HPDE6-E6E7 (cell line): ENCODE measurements around the gene HBA2.
"Not testable (repeated sequence)": the region's sequence is repeated elsewhere in the genome, so short reads cannot be mapped to it uniquely, and the experiment has no call there.

Experiments
- DNase-seq: peaks from one replicate; pipeline ENCODE4 v3.0.0; 2011; ENCODE audit warnings: missing footprints; ENCODE audit errors: extremely low spot score

HBA2 gene

GRCh38 chr16:175011-175949, 2.6 kb downstream of the HBA2 start:
- no peak for DNase-seq

GRCh38 chr16:176006-176405, 3.3 kb downstream of the HBA2 start:
- not testable (repeated sequence) for DNase-seq

GRCh38 chr16:176477-177382, 4.1 kb downstream of the HBA2 start, which contains the start of gene HBA1:
TSS of gene HBA1 (plus strand) at chr16:176680. CDS start at chr16:176717, 37 bp downstream.
- not testable (repeated sequence) for DNase-seq

GRCh38 chr16:177394-177822, 4.7 kb downstream of the HBA2 start:
- DNase-seq: no peak

GRCh38 chr16:177981-178667, 5.4 kb downstream of the HBA2 start:
- DNase-seq: no peak

- no peak for DNase-seq
Observed at GRCh38 chr16:178668-179015, 6.0 kb downstream of the HBA2 start.

- no peak for DNase-seq
Observed at GRCh38 chr16:179211-180092, 6.8 kb downstream of the HBA2 start.

- peak; percentile 57 for DNase-seq
Observed at GRCh38 chr16:180101-180675, 7.5 kb downstream of the HBA2 start, which contains the start of gene HBQ1. TSS of gene HBQ1 (plus strand) at chr16:180459. CDS start at chr16:180487, 28 bp downstream.

- DNase-seq: peak; percentile 79
Observed at GRCh38 chr16:180681-181564, 8.2 kb downstream of the HBA2 start.

- no peak for DNase-seq
Observed at GRCh38 chr16:181565-182021, 8.9 kb downstream of the HBA2 start.

GRCh38 chr16:183005-183404, 10.3 kb downstream of the HBA2 start:
- DNase-seq: no peak

- no peak for DNase-seq
Observed at GRCh38 chr16:185213-185612, 12.5 kb downstream of the HBA2 start.

GRCh38 chr16:185691-186090, 13.0 kb downstream of the HBA2 start:
- no peak for DNase-seq

GRCh38 chr16:187330-187729, 14.7 kb downstream of the HBA2 start:
- DNase-seq: no peak

GRCh38 chr16:188674-189073, 16.0 kb downstream of the HBA2 start:
- DNase-seq: no peak

- no peak for DNase-seq
Observed at GRCh38 chr16:189604-190186, 17.0 kb downstream of the HBA2 start.

- no peak for DNase-seq
Observed at GRCh38 chr16:191831-192230, 19.2 kb downstream of the HBA2 start.

GRCh38 chr16:192686-193085, 20.0 kb downstream of the HBA2 start:
- DNase-seq: no peak

- DNase-seq: no peak
Observed at GRCh38 chr16:193441-193840, 20.8 kb downstream of the HBA2 start.
